Activated CD8-positive, alpha-beta memory T cell treated with anti-CD3 and anti-CD28 coated beads, Interleukin-2, amount 10 ng/mL, durations not matched to agents 7 days and 5 days (primary cell): Measurements from ENCODE around the gene MRAP. TPM values are rescaled to one million over a fixed set of nuclear protein-coding genes. Genes with fewer than 3 reads are reported as not detected.
A peak's percentile ranks its signal among the peaks of the same experiment; 100 is the strongest.
"Not testable (repeated sequence)": the region's sequence is repeated elsewhere in the genome, so short reads cannot be mapped to it uniquely, and the experiment has no call there.

ENCODE experiments used
- ATAC-seq: fragments of 150-1000 bp; cut with Tn5 transposase; one replicate; pipeline ENCODE4 v1.10.0; 2021; ENCODE audit warnings: moderate library complexity
- CTCF ChIA-PET: fragments of 350-600 bp; sonication (Branson Sonifier 250); formaldehyde crosslinking; loops from one replicate; lab custom pipeline; 2021; ENCODE audit warnings: antibody characterized with exemption; lab: Charles Lee
- DNase-seq: peaks from one replicate; pipeline ENCODE4 v3.0.0-alpha.2; 2020
- H3K27ac Mint-ChIP-seq: one replicate; pipeline ENCODE4 v1.8.0; 2021; ENCODE audit warnings: mild to moderate bottlenecking, mixed read lengths
- H3K27me3 Mint-ChIP-seq: one replicate; pipeline ENCODE4 v1.8.0; 2021; ENCODE audit warnings: mixed read lengths
- H3K36me3 Mint-ChIP-seq: one replicate; pipeline ENCODE4 v1.8.0; 2021; ENCODE audit warnings: mild to moderate bottlenecking, mixed read lengths
- H3K4me1 Mint-ChIP-seq: one replicate; pipeline ENCODE4 v1.8.0; 2021; ENCODE audit warnings: mixed read lengths
- H3K4me3 Mint-ChIP-seq: one replicate; pipeline ENCODE4 v1.8.0; 2021; ENCODE audit warnings: mild to moderate bottlenecking, moderate library complexity, mixed read lengths
- H3K9me3 Mint-ChIP-seq: one replicate; pipeline ENCODE4 v1.8.0; 2022; ENCODE audit warnings: low read depth, mixed read lengths
- total RNA-seq, 2 experiments: library from RNA; stranded (reverse); gene quantifications; one replicate each; pipeline ENCODE4 v1.2.3, GENCODE V29; 2021

MRAP gene
- total RNA-seq: not detected

DNA sequence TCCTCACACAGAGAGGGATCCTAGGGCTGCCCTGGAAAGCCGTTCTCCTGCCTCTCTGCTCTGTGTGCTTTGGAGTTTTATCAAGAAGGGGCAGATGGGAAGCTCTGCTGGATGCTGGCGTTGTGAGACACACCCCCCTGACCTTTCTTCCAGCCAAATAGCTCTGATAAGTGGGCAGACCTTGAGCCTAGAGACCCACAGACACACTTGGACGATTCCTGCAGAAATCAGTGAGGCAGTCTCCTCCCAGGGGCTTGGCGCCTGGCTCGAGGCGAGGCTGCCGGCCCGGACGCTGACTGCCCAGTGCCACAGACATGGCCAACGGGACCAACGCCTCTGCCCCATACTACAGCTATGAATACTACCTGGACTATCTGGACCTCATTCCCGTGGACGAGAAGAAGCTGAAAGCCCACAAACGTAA is at the start of gene MRAP:
TSS of gene MRAP (plus strand) at position 198 of the 424 bp plus-strand sequence. CDS start at position 315, 117 bp downstream.
- Mint-ChIP-seq H3K4me3 (no peak within 1 kb of the TSS), H3K4me1 (no peaks in the 10 kb centered on the region), H3K27ac (no peak within 1 kb of the TSS), H3K36me3 (peaks cover 9% of the 10 kb centered on the region), H3K27me3 (no peaks in the 10 kb centered on the region), H3K9me3 (no peaks in the 10 kb centered on the region)
- ATAC-seq: no peak
- DNase-seq: no peak
- CTCF ChIA-PET: no interaction called here

GRCh38 chr21:32249511-32250280 is 49.0 kb upstream of the MRAP start:
- Mint-ChIP-seq H3K36me3 (peaks cover 2% of the 10 kb centered on the region), H3K9me3 (peaks cover 2% of the 10 kb centered on the region), H3K27me3 (peaks cover 30% of the 10 kb centered on the region), H3K4me3 (no peak overlapping the region), H3K4me1 (no peaks in the 10 kb centered on the region), H3K27ac (no peak overlapping the region)
- ATAC-seq (no peak), DNase-seq (no peak)
- CTCF ChIA-PET: interaction anchor here (1.2 kb wide), 1 partner anchor 8 kb away, joined by 5 read pairs; no protein-coding TSS in a partner anchor

- ATAC-seq (no peak), DNase-seq (no peak)
- Mint-ChIP-seq H3K4me3 (no peak overlapping the region), H3K4me1 (no peaks in the 10 kb centered on the region), H3K27me3 (peaks cover 27% of the 10 kb centered on the region), H3K27ac (no peak overlapping the region), H3K36me3 (peaks cover 2% of the 10 kb centered on the region), H3K9me3 (peaks cover 2% of the 10 kb centered on the region)
- CTCF ChIA-PET: no interaction called here
Measured at GRCh38 chr21:32252136-32252535, 46.5 kb upstream of the MRAP start.

DNA sequence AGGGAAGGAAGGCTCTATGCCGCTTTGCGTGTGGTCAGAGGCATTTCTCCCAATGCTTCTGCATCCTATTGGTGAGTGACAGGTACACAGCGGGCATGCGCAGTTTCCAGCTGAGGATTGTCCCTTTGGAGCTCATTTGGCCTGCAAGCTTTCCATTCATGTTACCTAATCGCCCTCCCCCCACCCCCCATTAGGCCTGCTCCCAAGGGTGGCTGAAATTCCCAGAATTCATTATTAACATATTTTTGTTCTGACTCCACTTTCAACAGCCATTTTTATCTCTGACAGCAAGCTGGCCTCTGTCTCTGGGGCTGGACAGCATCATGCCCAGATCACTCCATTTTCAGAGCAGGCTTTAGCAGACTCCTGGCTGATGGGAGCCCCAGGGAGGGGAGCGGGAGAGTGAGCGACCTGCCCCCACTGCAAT is 45.4 kb upstream of the MRAP start:
- CTCF ChIA-PET: no interaction called here
- Mint-ChIP-seq H3K27ac (no peak overlapping the region), H3K9me3 (peaks cover 2% of the 10 kb centered on the region), H3K36me3 (peaks cover 2% of the 10 kb centered on the region), H3K4me1 (no peaks in the 10 kb centered on the region), H3K27me3 (peaks cover 23% of the 10 kb centered on the region), H3K4me3 (no peak overlapping the region)
- no peak for DNase-seq
- ATAC-seq: no peak

DNA sequence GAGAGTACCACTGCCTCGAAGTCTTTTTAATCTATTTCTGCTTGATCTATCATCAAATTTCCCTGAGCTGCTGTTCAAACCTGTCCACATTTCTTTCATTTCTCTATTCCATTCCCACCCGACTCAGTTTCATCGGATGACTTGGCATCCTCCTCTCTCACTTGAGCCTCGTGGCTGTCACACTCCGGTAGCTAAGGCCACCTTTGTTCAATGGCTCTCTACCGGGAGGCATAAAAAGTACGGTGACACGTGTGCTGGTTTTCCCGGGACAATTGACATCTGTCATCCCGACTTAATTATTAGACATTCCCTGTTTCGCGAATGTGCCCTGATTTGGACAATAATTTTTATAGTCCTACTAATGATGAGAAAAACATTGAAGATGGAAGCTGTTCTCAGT is 42.4 kb upstream of the MRAP start:
- DNase-seq (no peak), ATAC-seq (no peak)
- peaks cover 18% of the 10 kb centered on the region for H3K27me3 Mint-ChIP-seq
- no peak overlapping the region for H3K4me3 Mint-ChIP-seq
- CTCF ChIA-PET: interaction anchor here (0.6 to 0.9 kb wide), 2 partner anchors 15 to 470 kb away, joined by 3 to 4 read pairs; no protein-coding TSS in a partner anchor
- H3K4me1 Mint-ChIP-seq: peaks cover 2% of the 10 kb centered on the region
- peaks cover under 1% of the 10 kb centered on the region for H3K9me3 Mint-ChIP-seq
- H3K36me3 Mint-ChIP-seq: peaks cover under 1% of the 10 kb centered on the region
- no peak overlapping the region for H3K27ac Mint-ChIP-seq

DNA sequence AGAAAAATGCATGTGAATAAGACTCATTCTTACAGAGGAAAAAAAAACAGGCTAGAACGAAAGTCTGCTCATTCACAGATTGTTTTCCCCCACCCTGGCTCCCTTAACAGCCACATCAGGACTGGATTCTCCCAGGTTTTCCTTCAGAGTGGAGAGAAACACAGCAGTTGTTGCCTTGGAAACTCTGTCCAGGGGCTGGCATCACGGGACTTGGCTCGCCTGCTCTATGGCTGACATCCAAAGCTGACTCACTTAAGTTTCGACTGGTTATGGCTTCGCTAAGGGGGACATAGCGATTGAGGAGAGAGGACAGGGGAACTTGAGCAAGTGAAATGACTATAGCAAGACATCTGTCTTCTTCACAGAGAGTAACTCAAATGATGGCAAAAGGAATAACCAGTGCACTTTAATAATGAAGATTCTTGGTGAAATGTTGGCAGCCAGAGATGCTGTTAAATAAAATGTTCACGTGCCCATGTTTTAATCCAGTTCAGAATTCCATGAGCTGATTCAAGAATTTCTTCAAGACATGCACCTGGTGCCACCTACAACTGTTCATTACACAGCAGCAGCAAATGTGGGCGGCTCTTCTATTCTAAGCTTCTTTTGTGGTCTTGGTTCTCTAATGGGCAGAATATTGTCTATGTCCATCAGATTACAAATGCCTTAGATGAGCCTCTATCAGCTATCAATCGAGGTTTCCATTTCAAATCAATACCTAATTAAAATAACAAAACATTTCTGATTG is 41.6 kb upstream of the MRAP start:
- no peaks in the 10 kb centered on the region for H3K9me3 Mint-ChIP-seq

DNA sequence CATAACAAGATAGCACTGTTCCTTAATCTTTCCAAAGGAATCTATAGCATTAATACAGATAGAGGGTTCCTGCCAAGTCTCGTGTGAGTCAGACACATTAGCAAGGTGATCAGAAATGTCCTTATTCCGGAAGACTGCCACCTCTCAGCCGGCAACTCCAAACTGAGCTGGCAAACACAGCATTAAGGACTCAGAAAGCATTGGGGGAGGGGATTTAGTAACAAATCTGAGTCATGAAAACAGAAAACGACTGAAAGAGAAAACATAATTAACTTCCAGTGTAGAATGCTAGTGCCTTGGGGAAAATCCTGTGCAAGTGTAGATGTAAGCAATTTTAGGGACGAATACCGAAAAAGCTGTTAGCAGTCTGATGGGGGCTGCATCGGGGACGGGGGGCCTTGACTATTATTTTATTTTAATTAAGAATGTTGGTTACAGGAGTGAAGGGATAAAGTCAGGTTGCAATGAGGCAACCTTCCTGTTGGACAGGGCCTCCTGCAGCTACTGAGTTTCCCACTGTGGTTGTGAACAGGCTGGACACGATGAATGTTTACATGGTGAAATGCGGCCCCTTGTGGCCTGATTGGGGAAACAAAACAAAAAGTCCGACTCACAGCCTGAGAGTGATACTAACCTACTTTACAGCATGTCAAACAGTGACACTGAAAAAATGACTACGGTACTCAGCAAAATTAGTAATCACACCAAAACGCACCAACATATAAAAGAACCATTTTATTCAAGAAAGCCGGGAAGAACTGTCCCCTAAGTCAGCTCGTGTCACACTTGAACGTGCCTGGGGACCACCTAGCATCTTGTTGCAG is 40.5 kb upstream of the MRAP start:
- peaks cover 2% of the 10 kb centered on the region for H3K4me1 Mint-ChIP-seq
- no peak overlapping the region for H3K27ac Mint-ChIP-seq
- ATAC-seq (peak; percentile 63), DNase-seq (peak; percentile 65)
- CTCF ChIA-PET: interaction anchor here (0.7 to 2.1 kb wide), 9 partner anchors 9 to 397 kb away, joined by 3 to 9 read pairs (median 4); partner anchors contain the start of gene HUNK
- no peaks in the 10 kb centered on the region for H3K9me3 Mint-ChIP-seq
- H3K36me3 Mint-ChIP-seq: no peaks in the 10 kb centered on the region
- peaks cover 10% of the 10 kb centered on the region for H3K27me3 Mint-ChIP-seq
- H3K4me3 Mint-ChIP-seq: no peak overlapping the region

More for the DNA sequence above, 41.6 kb upstream of the MRAP start:
- Mint-ChIP-seq H3K4me1 (peaks cover 2% of the 10 kb centered on the region), H3K27me3 (peaks cover 12% of the 10 kb centered on the region), H3K4me3 (no peak overlapping the region), H3K36me3 (no peaks in the 10 kb centered on the region), H3K27ac (no peak overlapping the region)
- no peak for ATAC-seq
- CTCF ChIA-PET: interaction anchor here (0.9 to 1.5 kb wide), 4 partner anchors 8 to 471 kb away, joined by 4 to 9 read pairs (median 4); partner anchors contain the start of gene HUNK
- no peak for DNase-seq

GRCh38 chr21:32258786-32259048 is 39.9 kb upstream of the MRAP start:
- ATAC-seq, H3K4me1 Mint-ChIP-seq, DNase-seq, H3K9me3 Mint-ChIP-seq, H3K27ac Mint-ChIP-seq, H3K4me3 Mint-ChIP-seq, H3K36me3 Mint-ChIP-seq: not testable (repeated sequence)
- CTCF ChIA-PET: interaction anchor here (1.2 to 2.1 kb wide), 6 partner anchors 15 to 398 kb away, joined by 3 to 9 read pairs (median 4); partner anchors contain the start of gene HUNK
- H3K27me3 Mint-ChIP-seq: peaks cover 10% of the 10 kb centered on the region

- no peak for ATAC-seq
- H3K4me1 Mint-ChIP-seq: peaks cover 2% of the 10 kb centered on the region
- CTCF ChIA-PET: interaction anchor here (0.7 kb wide), 1 partner anchor 585 kb away, joined by 3 read pairs; no protein-coding TSS in a partner anchor
Measured at GRCh38 chr21:32260130-32260529, 38.5 kb upstream of the MRAP start.

GRCh38 chr21:32261929-32262328 is 36.7 kb upstream of the MRAP start:
- peaks cover 4% of the 10 kb centered on the region for H3K36me3 Mint-ChIP-seq
- CTCF ChIA-PET: interaction anchor here (1.0 kb wide), 1 partner anchor 252 kb away, joined by 4 read pairs; no protein-coding TSS in a partner anchor
- H3K27me3 Mint-ChIP-seq: no peaks in the 10 kb centered on the region
- no peak overlapping the region for H3K4me3 Mint-ChIP-seq
- H3K27ac Mint-ChIP-seq: no peak overlapping the region
- no peak for DNase-seq
- no peak for ATAC-seq
- H3K4me1 Mint-ChIP-seq: peaks cover 2% of the 10 kb centered on the region
- H3K9me3 Mint-ChIP-seq: no peaks in the 10 kb centered on the region

More at GRCh38 chr21:32260130-32260529, 38.5 kb upstream of the MRAP start:
- no peaks in the 10 kb centered on the region for H3K36me3 Mint-ChIP-seq
- peaks cover 10% of the 10 kb centered on the region for H3K27me3 Mint-ChIP-seq
- DNase-seq: no peak
- no peaks in the 10 kb centered on the region for H3K9me3 Mint-ChIP-seq
- H3K27ac Mint-ChIP-seq: no peak overlapping the region
- no peak overlapping the region for H3K4me3 Mint-ChIP-seq

- CTCF ChIA-PET, H3K9me3 Mint-ChIP-seq, ATAC-seq, DNase-seq, H3K27ac Mint-ChIP-seq, H3K27me3 Mint-ChIP-seq, H3K4me1 Mint-ChIP-seq, H3K4me3 Mint-ChIP-seq: not testable (repeated sequence)
- H3K36me3 Mint-ChIP-seq: peaks cover 13% of the 10 kb centered on the region
Measured at GRCh38 chr21:32265321-32265720, 33.3 kb upstream of the MRAP start.

GRCh38 chr21:32270748-32271147 is 27.9 kb upstream of the MRAP start:
- Mint-ChIP-seq H3K9me3 (no peaks in the 10 kb centered on the region), H3K36me3 (peaks cover 15% of the 10 kb centered on the region), H3K27ac (no peak overlapping the region), H3K4me3 (no peak overlapping the region), H3K4me1 (no peaks in the 10 kb centered on the region), H3K27me3 (no peaks in the 10 kb centered on the region)
- ATAC-seq (no peak), DNase-seq (no peak)
- CTCF ChIA-PET: no interaction called here

GRCh38 chr21:32276671-32277070 is 22.0 kb upstream of the MRAP start:
- CTCF ChIA-PET: interaction anchor here (0.8 kb wide), 2 partner anchors 10 to 19 kb away, joined by 3 read pairs; no protein-coding TSS in a partner anchor
- DNase-seq (no peak), ATAC-seq (no peak)
- no peak overlapping the region for H3K27ac Mint-ChIP-seq
- H3K4me3 Mint-ChIP-seq: no peak overlapping the region
- peaks cover 31% of the 10 kb centered on the region for H3K4me1 Mint-ChIP-seq
- H3K9me3 Mint-ChIP-seq: no peaks in the 10 kb centered on the region
- no peaks in the 10 kb centered on the region for H3K27me3 Mint-ChIP-seq
- H3K36me3 Mint-ChIP-seq: peaks cover 3% of the 10 kb centered on the region
